OCI-LY1 (cell line): Measurements from ENCODE around the gene CCNB1.

ENCODE experiments used
- H2AFZ ChIP-seq: fragments of 200-600 bp; sonication (generic), shearing (Covaris generic); 2 replicates; pipeline ENCODE4 v1.6.0; 2014; ENCODE audit warnings: antibody characterized with exemption, mild to moderate bottlenecking, low read length
- H3F3A ChIP-seq: fragments of 200-600 bp; sonication (generic), shearing (Covaris generic); 2 replicates; pipeline ENCODE4 v1.6.0; 2014; ENCODE audit warnings: mild to moderate bottlenecking, antibody characterized with exemption, low read length, moderate library complexity; ENCODE audit not compliant: insufficient read depth
- H3K27ac ChIP-seq: fragments of 200-600 bp; sonication (generic); 2 replicates; pipeline ENCODE4 v1.5.1; 2014; ENCODE audit warnings: low read length, mixed run types, mild to moderate bottlenecking, low read depth; ENCODE audit not compliant: poor library complexity, severe bottlenecking
- H3K27me3 ChIP-seq: fragments of 200-600 bp; sonication (generic); 2 replicates; pipeline ENCODE4 v1.6.0; 2014; ENCODE audit warnings: antibody characterized with exemption, mild to moderate bottlenecking, low read length, moderate library complexity; ENCODE audit not compliant: insufficient read depth
- H3K36me3 ChIP-seq: fragments of 200-600 bp; sonication (generic); 2 replicates; pipeline ENCODE4 v1.6.1; 2014; ENCODE audit warnings: mild to moderate bottlenecking, antibody characterized with exemption, low read length, moderate library complexity, mixed read lengths; ENCODE audit not compliant: insufficient read depth
- H3K4me1 ChIP-seq: fragments of 200-600 bp; sonication (generic); 2 replicates; pipeline ENCODE4 v1.5.1; 2014; ENCODE audit warnings: mild to moderate bottlenecking, low read length, moderate library complexity; ENCODE audit not compliant: insufficient read depth, severe bottlenecking
- H3K4me2 ChIP-seq: fragments of 200-600 bp; sonication (generic), shearing (Covaris generic); 2 replicates; pipeline ENCODE4 v1.6.1; 2014; ENCODE audit warnings: low read length
- H3K4me3 ChIP-seq: fragments of 200-600 bp; sonication (generic); 2 replicates; pipeline ENCODE4 v1.5.1; 2014; ENCODE audit warnings: low read length, low read depth, mild to moderate bottlenecking, mixed read lengths; ENCODE audit not compliant: poor library complexity, severe bottlenecking
- H3K79me2 ChIP-seq: fragments of 200-600 bp; shearing (Covaris generic); 2 replicates; pipeline ENCODE4 v1.6.1; 2016; ENCODE audit warnings: mixed run types, low read length, mixed read lengths; ENCODE audit not compliant: insufficient read depth
- H3K9ac ChIP-seq: fragments of 200-600 bp; sonication (generic), shearing (Covaris generic); 2 replicates; pipeline ENCODE4 v1.6.1; 2014; ENCODE audit warnings: mild to moderate bottlenecking, low read length, mixed read lengths
- H3K9me2 ChIP-seq: fragments of 200-600 bp; sonication (generic), shearing (Covaris generic); 2 replicates; pipeline ENCODE4 v1.6.1; 2014; ENCODE audit warnings: low read depth, mild to moderate bottlenecking, low read length, mixed read lengths
- H3K9me3 ChIP-seq: fragments of 200-600 bp; shearing (Covaris generic); 2 replicates; pipeline ENCODE4 v1.6.1; 2014; ENCODE audit warnings: low read length, mixed read lengths
- H4K20me1 ChIP-seq: fragments of 200-600 bp; sonication (generic), shearing (Covaris generic); 2 replicates; pipeline ENCODE4 v1.6.0; 2016; ENCODE audit warnings: mild to moderate bottlenecking, low read length; ENCODE audit not compliant: insufficient read depth
- EZH2 ChIP-seq: fragments of 200-600 bp; sonication (generic), shearing (Covaris generic); IDR thresholded peaks from 2 replicates; pipeline ENCODE4 v1.8.0; 2017; ENCODE audit warnings: borderline replicate concordance, mixed run types, mild to moderate bottlenecking, antibody characterized with exemption, low read length, moderate library complexity, mixed read lengths
- TF ChIP-seq, protein P1 (sequence below): fragments of 200-600 bp; sonication (generic), shearing (Covaris generic); IDR thresholded peaks from 2 replicates; pipeline ENCODE4 v1.5.1; 2017; ENCODE audit warnings: mild to moderate bottlenecking, antibody characterized with exemption, low read length, moderate library complexity, mixed read lengths

Gene CCNB1

DNA sequence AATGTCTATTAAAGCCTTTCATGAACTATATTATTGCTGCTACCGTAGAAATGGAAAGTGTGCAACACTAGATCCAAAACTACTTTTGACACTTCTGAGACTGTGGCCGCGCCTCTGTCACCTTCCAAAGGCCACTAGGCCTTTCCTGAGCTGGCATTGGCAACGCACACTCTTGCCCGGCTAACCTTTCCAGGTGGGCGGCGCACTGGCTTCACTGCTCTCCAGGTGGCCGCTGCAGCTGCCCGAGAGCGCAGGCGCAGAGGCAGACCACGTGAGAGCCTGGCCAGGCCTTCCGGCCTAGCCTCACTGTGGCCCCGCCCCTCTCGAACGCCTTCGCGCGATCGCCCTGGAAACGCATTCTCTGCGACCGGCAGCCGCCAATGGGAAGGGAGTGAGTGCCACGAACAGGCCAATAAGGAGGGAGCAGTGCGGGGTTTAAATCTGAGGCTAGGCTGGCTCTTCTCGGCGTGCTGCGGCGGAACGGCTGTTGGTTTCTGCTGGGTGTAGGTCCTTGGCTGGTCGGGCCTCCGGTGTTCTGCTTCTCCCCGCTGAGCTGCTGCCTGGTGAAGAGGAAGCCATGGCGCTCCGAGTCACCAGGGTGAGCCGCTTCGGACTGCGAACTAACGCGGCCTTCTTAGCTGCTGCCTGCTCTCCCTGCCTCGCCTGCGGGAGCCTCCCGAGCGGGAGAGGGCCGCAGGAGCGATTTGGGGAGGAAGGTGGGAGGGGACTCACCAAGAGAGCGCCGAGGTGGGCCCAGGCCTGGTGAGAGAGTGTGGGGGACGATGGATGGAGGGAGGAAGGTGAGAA is at the start of gene CCNB1:
Gene CCNB1 (plus strand): TSS at position 465 of the 807 bp plus-strand sequence. CDS start 113 bp downstream, at position 578.
- H3F3A ChIP-seq: no peaks in the 10 kb centered on the region
- peak within 1 kb of the TSS; percentile 87 for H3K27ac ChIP-seq
- peaks cover 16% of the 10 kb centered on the region; the same call in 1 of the 2 replicates for H3K79me2 ChIP-seq
- H3K27me3 ChIP-seq: no peaks in the 10 kb centered on the region
- no peaks in the 10 kb centered on the region for H3K9me3 ChIP-seq
- peak within 1 kb of the TSS; percentile 79 for H3K4me2 ChIP-seq
- peak within 1 kb of the TSS; percentile 92 for H3K9ac ChIP-seq
- TF ChIP-seq, protein P1, sequence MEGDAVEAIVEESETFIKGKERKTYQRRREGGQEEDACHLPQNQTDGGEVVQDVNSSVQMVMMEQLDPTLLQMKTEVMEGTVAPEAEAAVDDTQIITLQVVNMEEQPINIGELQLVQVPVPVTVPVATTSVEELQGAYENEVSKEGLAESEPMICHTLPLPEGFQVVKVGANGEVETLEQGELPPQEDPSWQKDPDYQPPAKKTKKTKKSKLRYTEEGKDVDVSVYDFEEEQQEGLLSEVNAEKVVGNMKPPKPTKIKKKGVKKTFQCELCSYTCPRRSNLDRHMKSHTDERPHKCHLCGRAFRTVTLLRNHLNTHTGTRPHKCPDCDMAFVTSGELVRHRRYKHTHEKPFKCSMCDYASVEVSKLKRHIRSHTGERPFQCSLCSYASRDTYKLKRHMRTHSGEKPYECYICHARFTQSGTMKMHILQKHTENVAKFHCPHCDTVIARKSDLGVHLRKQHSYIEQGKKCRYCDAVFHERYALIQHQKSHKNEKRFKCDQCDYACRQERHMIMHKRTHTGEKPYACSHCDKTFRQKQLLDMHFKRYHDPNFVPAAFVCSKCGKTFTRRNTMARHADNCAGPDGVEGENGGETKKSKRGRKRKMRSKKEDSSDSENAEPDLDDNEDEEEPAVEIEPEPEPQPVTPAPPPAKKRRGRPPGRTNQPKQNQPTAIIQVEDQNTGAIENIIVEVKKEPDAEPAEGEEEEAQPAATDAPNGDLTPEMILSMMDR: no peak
- no peak for TF ChIP-seq EZH2
- H4K20me1 ChIP-seq: no peaks in the 10 kb centered on the region
- no peaks in the 10 kb centered on the region for H3K9me2 ChIP-seq
- H3K4me1 ChIP-seq: peaks cover 27% of the 10 kb centered on the region
- H3K36me3 ChIP-seq: peaks cover 40% of the 10 kb centered on the region
- peak within 1 kb of the TSS; percentile 84 for H3K4me3 ChIP-seq
- H2AFZ ChIP-seq: 0 out of 2 replicates have a peak within 1 kb of the TSS, but pooled peaks have one; percentile 29

DNA sequence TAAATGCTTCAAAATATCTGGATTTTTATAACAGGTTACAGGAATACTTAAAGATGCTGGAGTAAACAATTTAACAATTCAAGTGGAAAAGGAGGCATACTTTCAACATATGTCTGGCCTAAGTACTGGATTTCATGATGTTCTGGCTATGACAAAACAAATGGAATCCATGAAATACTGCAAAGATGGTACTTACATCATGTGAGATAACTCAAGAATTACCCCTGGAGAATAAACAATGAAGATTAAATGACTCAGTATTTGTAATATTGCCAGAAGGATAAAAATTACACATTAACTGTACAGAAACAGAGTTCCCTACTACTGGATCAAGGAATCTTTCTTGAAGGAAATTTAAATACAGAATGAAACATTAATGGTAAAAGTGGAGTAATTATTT is 37.5 kb upstream of the CCNB1 start:
- no peak overlapping the region for H3K9ac ChIP-seq
- H3K9me2 ChIP-seq: no peaks in the 10 kb centered on the region
- H3F3A ChIP-seq: peaks cover 5% of the 10 kb centered on the region; the same call in 1 of the 2 replicates
- H3K79me2 ChIP-seq: no peaks in the 10 kb centered on the region
- peaks cover 3% of the 10 kb centered on the region for H3K4me1 ChIP-seq
- H3K27me3 ChIP-seq: no peaks in the 10 kb centered on the region
- no peaks in the 10 kb centered on the region for H4K20me1 ChIP-seq
- no peaks in the 10 kb centered on the region for H3K9me3 ChIP-seq
- no peak overlapping the region for H3K4me2 ChIP-seq
- peaks cover 46% of the 10 kb centered on the region for H3K36me3 ChIP-seq
- H3K4me3 ChIP-seq: no peak overlapping the region
- H3K27ac ChIP-seq: no peak overlapping the region
- no peak overlapping the region for H2AFZ ChIP-seq
- no peak for TF ChIP-seq EZH2
- TF ChIP-seq, protein P1: no peak

DNA sequence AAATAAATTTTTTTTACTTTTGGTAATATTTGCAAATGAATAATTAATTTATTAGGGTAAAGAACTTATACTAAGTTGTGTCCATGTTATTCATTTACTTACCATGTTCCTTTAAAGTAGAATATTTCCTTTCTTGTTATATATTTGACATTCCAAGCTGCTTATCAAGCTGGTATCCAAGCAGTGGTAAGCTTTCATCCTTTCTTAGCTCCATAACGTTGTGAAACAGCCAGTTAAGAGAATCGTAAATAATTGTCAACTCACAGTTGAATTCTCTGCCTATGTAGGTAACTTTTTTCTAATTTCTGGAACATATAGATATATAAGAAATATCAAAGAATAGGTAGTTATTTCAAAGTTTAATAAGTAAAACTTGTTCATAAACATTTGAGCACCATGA is 36.7 kb upstream of the CCNB1 start:
- peaks cover 4% of the 10 kb centered on the region for H3K4me1 ChIP-seq
- H3K27ac ChIP-seq: no peak overlapping the region
- TF ChIP-seq, protein P1: no peak
- no peak for TF ChIP-seq EZH2

More for the DNA sequence above, 36.7 kb upstream of the CCNB1 start:
- Histone ChIP-seq H3K36me3 (peaks cover 40% of the 10 kb centered on the region), H3F3A (peaks cover 5% of the 10 kb centered on the region; the same call in 1 of the 2 replicates), H3K79me2 (no peaks in the 10 kb centered on the region), H4K20me1 (no peaks in the 10 kb centered on the region), H3K27me3 (no peaks in the 10 kb centered on the region), H3K9me3 (no peaks in the 10 kb centered on the region), H3K9ac (no peak overlapping the region), H2AFZ (no peak overlapping the region), H3K9me2 (no peaks in the 10 kb centered on the region), H3K4me2 (no peak overlapping the region), H3K4me3 (no peak overlapping the region)
